Type B pancreatic cell (in vitro differentiated cells): ENCODE data around the gene RNASE1. TPM values are rescaled to one million over a fixed set of nuclear protein-coding genes. Genes with fewer than 3 reads are reported as not detected.
"Not testable (repeated sequence)": the region's sequence is repeated elsewhere in the genome, so short reads cannot be mapped to it uniquely, and the experiment has no call there.

Source experiments
- DNase-seq: peaks from one replicate; pipeline ENCODE4 v3.0.0; 2021; ENCODE audit warnings: mixed read lengths; ENCODE audit not compliant: unreplicated experiment; ENCODE audit errors: extremely low spot score
- H3K27ac Mint-ChIP-seq: 2 replicates; pipeline ENCODE4 v1.8.0; 2021; ENCODE audit warnings: mild to moderate bottlenecking, mixed read lengths
- H3K27me3 Mint-ChIP-seq: 2 replicates; pipeline ENCODE4 v1.8.0; 2021; ENCODE audit warnings: mixed read lengths
- H3K36me3 Mint-ChIP-seq: 2 replicates; pipeline ENCODE4 v1.8.0; 2021; ENCODE audit warnings: mixed read lengths
- H3K4me1 Mint-ChIP-seq: one replicate; pipeline ENCODE4 v1.8.0; 2021; ENCODE audit warnings: mixed read lengths; ENCODE audit not compliant: unreplicated experiment
- H3K4me3 Mint-ChIP-seq: 2 replicates; pipeline ENCODE4 v1.8.0; 2021; ENCODE audit warnings: mild to moderate bottlenecking, mixed read lengths
- H3K9me3 Mint-ChIP-seq: 2 replicates; pipeline ENCODE4 v1.8.0; 2021; ENCODE audit warnings: mixed read lengths
- total RNA-seq: library from RNA; stranded (reverse); gene quantifications from 2 replicates; pipeline ENCODE4 v1.2.1, GENCODE V29; 2021; ENCODE audit warnings: low replicate concordance
- TF ChIP-seq, protein P1 (sequence below): fragments of 200-600 bp; sonication (generic); conservative IDR thresholded peaks from 2 replicates; pipeline ENCODE4 v1.5.0; 2021; ENCODE audit warnings: antibody characterized with exemption, mild to moderate bottlenecking

Gene RNASE1
- total RNA-seq, 1 donor from 2014 or later = 476 TPM

DNA sequence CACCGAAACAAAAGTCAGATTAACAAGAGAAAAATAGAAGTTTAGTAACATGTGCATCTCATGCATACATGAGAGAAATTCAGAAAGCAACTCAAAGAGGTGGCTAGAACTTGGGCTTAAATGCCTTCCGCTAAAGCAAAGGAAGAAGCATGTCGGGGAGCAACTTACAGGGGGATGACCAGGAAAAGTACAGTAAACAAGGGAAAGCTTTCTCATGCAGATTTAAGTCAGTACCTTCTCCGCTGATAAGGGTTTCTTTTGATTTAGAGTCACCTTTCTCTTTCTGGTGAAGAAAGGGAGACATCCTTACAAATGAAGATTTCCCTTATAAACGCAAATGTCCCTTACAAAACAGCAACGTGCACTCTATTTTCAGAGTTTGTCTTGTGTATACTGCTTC, 27.6 kb downstream of the RNASE1 start:
- Mint-ChIP-seq H3K4me1 (no peaks in the 10 kb centered on the region), H3K27me3 (peaks cover 10% of the 10 kb centered on the region), H3K27ac (no peak overlapping the region), H3K9me3 (no peaks in the 10 kb centered on the region), H3K4me3 (no peak overlapping the region), H3K36me3 (no peaks in the 10 kb centered on the region)
- TF ChIP-seq, protein P1, sequence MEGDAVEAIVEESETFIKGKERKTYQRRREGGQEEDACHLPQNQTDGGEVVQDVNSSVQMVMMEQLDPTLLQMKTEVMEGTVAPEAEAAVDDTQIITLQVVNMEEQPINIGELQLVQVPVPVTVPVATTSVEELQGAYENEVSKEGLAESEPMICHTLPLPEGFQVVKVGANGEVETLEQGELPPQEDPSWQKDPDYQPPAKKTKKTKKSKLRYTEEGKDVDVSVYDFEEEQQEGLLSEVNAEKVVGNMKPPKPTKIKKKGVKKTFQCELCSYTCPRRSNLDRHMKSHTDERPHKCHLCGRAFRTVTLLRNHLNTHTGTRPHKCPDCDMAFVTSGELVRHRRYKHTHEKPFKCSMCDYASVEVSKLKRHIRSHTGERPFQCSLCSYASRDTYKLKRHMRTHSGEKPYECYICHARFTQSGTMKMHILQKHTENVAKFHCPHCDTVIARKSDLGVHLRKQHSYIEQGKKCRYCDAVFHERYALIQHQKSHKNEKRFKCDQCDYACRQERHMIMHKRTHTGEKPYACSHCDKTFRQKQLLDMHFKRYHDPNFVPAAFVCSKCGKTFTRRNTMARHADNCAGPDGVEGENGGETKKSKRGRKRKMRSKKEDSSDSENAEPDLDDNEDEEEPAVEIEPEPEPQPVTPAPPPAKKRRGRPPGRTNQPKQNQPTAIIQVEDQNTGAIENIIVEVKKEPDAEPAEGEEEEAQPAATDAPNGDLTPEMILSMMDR = no peak
- no peak for DNase-seq

DNA sequence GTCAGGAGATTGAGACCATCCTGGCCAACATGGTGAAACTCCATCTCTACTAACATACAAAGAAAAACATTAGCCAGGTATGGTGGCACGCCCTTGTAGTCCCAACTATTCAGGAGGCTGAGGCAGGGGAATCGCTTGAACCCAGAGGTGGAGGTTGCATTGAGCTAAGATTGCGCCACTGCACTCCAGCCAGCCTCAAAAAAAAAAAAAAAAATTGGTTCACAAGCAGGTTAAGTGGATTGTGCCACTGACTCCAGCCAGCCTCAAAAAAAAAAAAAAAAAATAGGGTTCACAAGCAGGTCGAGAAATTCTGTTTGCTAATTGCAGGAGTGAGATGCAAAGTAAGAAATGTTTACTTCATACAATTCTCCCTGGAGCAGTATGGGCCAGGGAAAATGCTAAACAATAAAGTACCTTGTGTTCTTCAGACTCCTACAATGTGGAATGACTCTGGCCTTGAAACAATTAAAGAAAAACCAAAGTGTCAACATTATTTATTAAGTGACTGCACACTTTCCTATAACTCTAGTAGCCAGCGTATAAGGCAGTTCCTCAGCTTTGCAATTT, 28.3 kb downstream of the RNASE1 start:
- TF ChIP-seq, protein P1 = no peak

DNA sequence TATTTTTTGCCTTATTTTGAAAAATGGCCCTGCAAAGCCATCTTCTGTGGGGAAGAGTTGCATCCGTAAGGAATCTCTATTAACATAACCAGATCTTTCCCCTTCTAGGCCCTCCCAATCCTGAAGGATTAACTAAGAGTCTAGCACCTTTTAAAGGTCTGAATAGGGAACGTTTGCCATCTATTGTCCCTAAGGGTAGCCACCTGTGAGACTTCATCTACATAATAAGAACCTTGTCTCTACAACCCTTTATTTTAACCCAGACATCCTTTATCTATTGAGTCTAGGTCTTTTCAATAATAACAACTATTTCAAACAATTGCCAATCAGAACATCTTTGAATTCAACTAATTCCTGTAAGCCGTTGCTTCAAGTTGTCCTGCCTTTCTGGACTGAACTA, 30.0 kb downstream of the RNASE1 start:
- Mint-ChIP-seq H3K27ac (no peak overlapping the region), H3K4me1 (no peaks in the 10 kb centered on the region), H3K27me3 (peaks cover 10% of the 10 kb centered on the region), H3K9me3 (no peaks in the 10 kb centered on the region), H3K36me3 (no peaks in the 10 kb centered on the region), H3K4me3 (no peak overlapping the region)
- TF ChIP-seq, protein P1 = no peak
- no peak for DNase-seq

More for the DNA sequence above, 28.3 kb downstream of the RNASE1 start:
- no peaks in the 10 kb centered on the region for H3K4me1 Mint-ChIP-seq
- DNase-seq = no peak
- peaks cover 10% of the 10 kb centered on the region for H3K27me3 Mint-ChIP-seq
- H3K4me3 Mint-ChIP-seq = no peak overlapping the region
- no peaks in the 10 kb centered on the region for H3K36me3 Mint-ChIP-seq
- no peak overlapping the region for H3K27ac Mint-ChIP-seq
- H3K9me3 Mint-ChIP-seq = no peaks in the 10 kb centered on the region

DNA sequence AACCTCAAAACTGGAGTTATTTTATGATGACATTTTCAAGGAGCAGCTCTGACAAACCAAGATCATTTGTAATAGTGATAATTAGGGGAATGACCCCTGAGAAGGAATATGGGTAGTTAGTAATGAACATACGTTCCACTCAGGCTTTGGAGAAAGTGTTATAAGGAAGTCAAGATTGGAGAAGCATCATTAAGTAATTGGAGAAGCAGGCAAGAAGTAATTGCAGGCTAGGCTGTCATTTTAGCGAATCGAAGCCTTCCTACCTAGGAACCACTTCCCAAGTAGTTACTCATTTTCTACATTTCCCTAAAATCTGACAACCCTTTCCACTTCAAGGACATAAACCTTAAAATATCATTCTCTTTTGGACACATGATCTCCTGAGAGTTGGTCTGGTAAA, 33.2 kb downstream of the RNASE1 start:
- no peaks in the 10 kb centered on the region for H3K4me1 Mint-ChIP-seq

DNA sequence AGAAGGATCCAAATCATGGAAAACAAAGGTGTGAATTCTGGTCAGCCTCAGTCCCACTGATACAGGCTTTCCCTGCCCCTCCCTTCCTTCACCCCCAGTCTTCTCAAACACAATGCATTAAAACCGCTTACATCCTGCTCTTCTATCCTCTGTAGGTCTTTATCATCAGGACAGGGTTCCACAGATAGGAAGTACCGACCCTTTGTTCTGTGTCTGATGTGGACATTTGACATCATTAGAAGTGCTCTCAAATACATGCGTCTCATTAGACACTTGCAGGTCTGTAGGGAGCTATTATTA, 34.1 kb downstream of the RNASE1 start:
- TF ChIP-seq, protein P1 = no peak
- Mint-ChIP-seq H3K9me3 (no peaks in the 10 kb centered on the region), H3K36me3 (no peaks in the 10 kb centered on the region), H3K27me3 (no peaks in the 10 kb centered on the region), H3K4me3 (no peak overlapping the region), H3K4me1 (no peaks in the 10 kb centered on the region), H3K27ac (no peak overlapping the region)
- DNase-seq = no peak

More for the DNA sequence above, 33.2 kb downstream of the RNASE1 start:
- DNase-seq = no peak
- H3K27me3 Mint-ChIP-seq = no peaks in the 10 kb centered on the region
- TF ChIP-seq, protein P1 = no peak
- no peaks in the 10 kb centered on the region for H3K9me3 Mint-ChIP-seq
- no peak overlapping the region for H3K27ac Mint-ChIP-seq
- H3K4me3 Mint-ChIP-seq = no peak overlapping the region
- H3K36me3 Mint-ChIP-seq = no peaks in the 10 kb centered on the region

DNA sequence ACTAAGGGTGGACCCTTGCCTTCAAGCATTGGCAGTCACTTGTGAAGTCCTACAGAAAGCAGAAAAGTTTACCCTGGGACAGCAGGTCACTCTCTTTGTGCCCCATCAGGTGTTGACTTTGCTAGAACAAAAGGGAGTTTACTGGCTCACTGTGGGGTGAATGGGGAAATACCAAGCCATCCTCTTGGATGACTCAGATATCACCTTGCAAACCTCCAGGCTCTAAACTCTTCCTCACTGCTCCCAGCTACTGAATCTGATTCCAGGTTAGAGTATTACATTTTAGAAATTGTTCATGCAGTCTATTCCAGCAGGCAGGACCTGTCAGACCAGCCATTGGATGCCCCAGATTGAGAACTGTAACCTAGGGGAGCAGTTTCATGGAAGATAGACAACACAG, 41.7 kb downstream of the RNASE1 start:
- no peaks in the 10 kb centered on the region for H3K9me3 Mint-ChIP-seq
- no peak overlapping the region for H3K4me3 Mint-ChIP-seq
- no peak overlapping the region for H3K27ac Mint-ChIP-seq
- H3K4me1 Mint-ChIP-seq = no peaks in the 10 kb centered on the region
- DNase-seq = no peak
- no peaks in the 10 kb centered on the region for H3K36me3 Mint-ChIP-seq
- no peaks in the 10 kb centered on the region for H3K27me3 Mint-ChIP-seq
- TF ChIP-seq, protein P1 = no peak

DNA sequence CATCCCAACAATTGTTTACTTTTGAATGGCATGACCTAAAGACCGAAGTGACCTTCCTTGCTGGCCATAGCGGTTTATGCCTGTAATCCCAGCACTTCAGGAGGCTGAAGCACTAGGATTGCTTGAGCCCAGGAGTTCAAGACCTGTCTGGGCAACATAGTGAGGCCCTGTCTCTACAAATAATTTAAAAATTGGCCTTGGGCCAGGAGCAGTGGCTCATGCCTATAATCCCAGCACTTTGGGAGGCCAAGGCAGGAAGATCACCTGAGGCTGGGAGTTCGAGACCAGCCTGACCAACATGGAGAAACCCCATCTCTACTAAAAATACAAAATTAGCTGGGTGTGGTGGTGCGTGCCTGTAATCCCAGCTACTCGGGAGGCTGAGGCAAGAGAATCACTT, 43.2 kb downstream of the RNASE1 start:
- not testable (repeated sequence) for H3K9me3 Mint-ChIP-seq, DNase-seq, H3K4me3 Mint-ChIP-seq, H3K4me1 Mint-ChIP-seq, H3K27me3 Mint-ChIP-seq, H3K36me3 Mint-ChIP-seq, H3K27ac Mint-ChIP-seq
